ENCODE measurements around the gene MNAT1.

GRCh38 chr14:60861545-60862140 lies 127.1 kb downstream of the MNAT1 start:
- TF ChIP-seq, protein P1, sequence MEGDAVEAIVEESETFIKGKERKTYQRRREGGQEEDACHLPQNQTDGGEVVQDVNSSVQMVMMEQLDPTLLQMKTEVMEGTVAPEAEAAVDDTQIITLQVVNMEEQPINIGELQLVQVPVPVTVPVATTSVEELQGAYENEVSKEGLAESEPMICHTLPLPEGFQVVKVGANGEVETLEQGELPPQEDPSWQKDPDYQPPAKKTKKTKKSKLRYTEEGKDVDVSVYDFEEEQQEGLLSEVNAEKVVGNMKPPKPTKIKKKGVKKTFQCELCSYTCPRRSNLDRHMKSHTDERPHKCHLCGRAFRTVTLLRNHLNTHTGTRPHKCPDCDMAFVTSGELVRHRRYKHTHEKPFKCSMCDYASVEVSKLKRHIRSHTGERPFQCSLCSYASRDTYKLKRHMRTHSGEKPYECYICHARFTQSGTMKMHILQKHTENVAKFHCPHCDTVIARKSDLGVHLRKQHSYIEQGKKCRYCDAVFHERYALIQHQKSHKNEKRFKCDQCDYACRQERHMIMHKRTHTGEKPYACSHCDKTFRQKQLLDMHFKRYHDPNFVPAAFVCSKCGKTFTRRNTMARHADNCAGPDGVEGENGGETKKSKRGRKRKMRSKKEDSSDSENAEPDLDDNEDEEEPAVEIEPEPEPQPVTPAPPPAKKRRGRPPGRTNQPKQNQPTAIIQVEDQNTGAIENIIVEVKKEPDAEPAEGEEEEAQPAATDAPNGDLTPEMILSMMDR (conservative IDR thresholded peaks at IDR 0.05; ENCODE audit: low read length), result no peak
- no peak for TF ChIP-seq EZH2phosphoT487 (IDR thresholded peaks at IDR 0.05; ENCODE audit: borderline replicate concordance)
